ENCODE results near the gene HIVEP3.
A peak's percentile ranks its signal among the peaks of the same experiment; 100 is the strongest.

The HIVEP3 gene

DNA sequence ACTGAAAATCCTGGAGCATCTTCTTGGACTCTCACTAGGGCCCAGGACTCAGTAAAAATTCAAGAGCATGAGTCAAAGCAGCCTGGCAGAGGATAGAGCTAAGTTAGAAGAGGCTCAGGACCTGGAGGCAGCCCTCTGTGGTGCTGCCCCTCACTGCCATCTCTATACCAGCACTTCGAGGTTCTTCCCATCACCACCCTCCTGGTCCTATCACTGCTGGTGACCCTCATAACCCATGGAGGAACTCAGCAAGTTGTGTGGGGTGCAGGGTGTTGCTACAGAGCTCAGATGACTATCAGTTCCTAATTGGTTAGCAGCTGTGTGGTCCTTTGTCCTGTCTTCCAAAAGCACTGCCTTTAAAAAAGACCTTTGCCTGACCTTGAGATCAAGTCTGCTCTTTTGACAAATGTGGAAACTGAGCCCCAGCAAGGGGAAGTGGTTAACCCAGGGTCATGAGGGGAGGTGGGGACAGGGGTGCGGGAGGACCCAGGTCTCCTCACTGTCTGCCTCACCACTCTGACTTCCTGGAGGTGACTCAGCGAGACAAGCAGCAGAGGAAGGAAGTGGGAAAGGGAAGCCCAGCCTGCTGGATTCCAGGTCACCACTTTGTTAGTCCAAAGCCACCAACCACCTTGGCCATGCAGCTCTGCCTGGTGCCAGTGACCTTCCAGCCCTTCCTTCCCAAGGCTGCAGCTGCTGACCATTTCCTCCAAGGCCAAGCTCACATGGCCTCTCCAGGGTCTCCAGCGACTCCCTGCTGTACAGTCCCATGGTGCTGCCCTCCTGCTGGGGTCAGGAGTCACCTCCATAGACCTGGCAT lies 234.8 kb downstream of the HIVEP3 start:
- no peaks in the 10 kb centered on the region for H3K36me3 ChIP-seq (replicated peaks; ENCODE audit: insufficient read depth, low read length)
- no peak overlapping the region for H3K9ac ChIP-seq (ENCODE audit: low read length)
- no peak for TF ChIP-seq CTCF (IDR thresholded peaks at IDR 0.05; ENCODE audit: low read length)
- no peak for TF ChIP-seq EZH2phosphoT487 (IDR thresholded peaks at IDR 0.05; ENCODE audit: low read length)
- H3F3A ChIP-seq (ENCODE audit: insufficient read depth, low read length) = no peaks in the 10 kb centered on the region
- no peak for DNase-seq
- H3K9me2 ChIP-seq (replicated peaks; ENCODE audit: insufficient read depth, low read length) = no peaks in the 10 kb centered on the region
- H4K20me1 ChIP-seq (ENCODE audit: insufficient read depth, low read length) = no peaks in the 10 kb centered on the region
- H2AFZ ChIP-seq (ENCODE audit: low read length) = peak overlapping the region; percentile 33
- H3K79me2 ChIP-seq (ENCODE audit: low read length) = no peaks in the 10 kb centered on the region
- no peak overlapping the region for H3K27ac ChIP-seq (ENCODE audit: low read length)
- H3K4me2 ChIP-seq (ENCODE audit: low read depth, low read length) = peak overlapping the region; percentile 23; the same call in 1 of the 2 replicates
- H3K27me3 ChIP-seq (replicated peaks; ENCODE audit: insufficient read depth, low read length) = no peaks in the 10 kb centered on the region
- no peak overlapping the region for H3K4me3 ChIP-seq (ENCODE audit: low read length)
- peaks cover 30% of the 10 kb centered on the region for H3K4me1 ChIP-seq (ENCODE audit: low read length)
- no peaks in the 10 kb centered on the region for H3K9me3 ChIP-seq (replicated peaks; ENCODE audit: insufficient read depth, low read length)

- Histone ChIP-seq H3K79me2 (ENCODE audit: low read length) (no peaks in the 10 kb centered on the region), H3K4me3 (ENCODE audit: low read length) (no peak overlapping the region), H3K27ac (ENCODE audit: low read length) (no peak overlapping the region), H3K4me2 (ENCODE audit: low read depth, low read length) (no peak overlapping the region), H4K20me1 (ENCODE audit: insufficient read depth, low read length) (no peaks in the 10 kb centered on the region), H3F3A (ENCODE audit: insufficient read depth, low read length) (no peaks in the 10 kb centered on the region), H3K9ac (ENCODE audit: low read length) (no peak overlapping the region), H2AFZ (ENCODE audit: low read length) (no peak overlapping the region), H3K9me3 (replicated peaks; ENCODE audit: insufficient read depth, low read length) (no peaks in the 10 kb centered on the region), H3K4me1 (ENCODE audit: low read length) (peaks cover 38% of the 10 kb centered on the region), H3K36me3 (replicated peaks; ENCODE audit: insufficient read depth, low read length) (no peaks in the 10 kb centered on the region), H3K9me2 (replicated peaks; ENCODE audit: insufficient read depth, low read length) (no peaks in the 10 kb centered on the region), H3K27me3 (replicated peaks; ENCODE audit: insufficient read depth, low read length) (no peaks in the 10 kb centered on the region)
- TF ChIP-seq EZH2phosphoT487 (IDR thresholded peaks at IDR 0.05; ENCODE audit: low read length) = no peak
- no peak for TF ChIP-seq EZH2 (optimal IDR thresholded peaks at IDR 0.05; ENCODE audit: low read depth, low read length)
- no peak for TF ChIP-seq CTCF (IDR thresholded peaks at IDR 0.05; ENCODE audit: low read length)
- no peak for DNase-seq
Observed at GRCh38 chr1:41682845-41683625, 235.7 kb downstream of the HIVEP3 start.

DNA sequence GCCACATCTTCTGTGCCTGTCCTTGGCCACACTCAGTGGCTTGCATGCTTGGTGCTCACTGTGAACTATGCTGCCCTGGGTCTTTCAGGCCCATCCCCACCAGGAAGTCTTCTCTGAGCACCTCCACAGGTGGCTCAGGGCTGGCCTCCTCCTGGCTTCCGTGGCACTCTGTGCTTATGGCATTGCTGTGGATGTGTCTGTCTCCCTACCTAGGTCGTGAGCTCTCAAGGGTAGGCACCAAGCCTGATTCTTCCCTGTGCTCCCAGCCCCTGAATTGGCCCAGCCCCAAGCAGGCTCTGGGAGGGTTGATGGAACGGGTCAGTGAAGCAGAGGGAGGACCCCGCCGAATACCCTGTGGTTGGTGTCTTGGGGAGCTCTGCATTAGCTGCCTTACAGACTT lies 236.6 kb downstream of the HIVEP3 start:
- Histone ChIP-seq H3K79me2 (ENCODE audit: low read length) (no peaks in the 10 kb centered on the region), H2AFZ (ENCODE audit: low read length) (no peak overlapping the region)

More for the DNA sequence above, 236.6 kb downstream of the HIVEP3 start:
- H3K9ac ChIP-seq (ENCODE audit: low read length) = no peak overlapping the region
- no peak for DNase-seq
- H3K27me3 ChIP-seq (replicated peaks; ENCODE audit: insufficient read depth, low read length) = no peaks in the 10 kb centered on the region
- H4K20me1 ChIP-seq (ENCODE audit: insufficient read depth, low read length) = no peaks in the 10 kb centered on the region
- H3K4me1 ChIP-seq (ENCODE audit: low read length) = peaks cover 38% of the 10 kb centered on the region
- H3F3A ChIP-seq (ENCODE audit: insufficient read depth, low read length) = no peaks in the 10 kb centered on the region
- H3K4me3 ChIP-seq (ENCODE audit: low read length) = no peak overlapping the region
- H3K9me3 ChIP-seq (replicated peaks; ENCODE audit: insufficient read depth, low read length) = no peaks in the 10 kb centered on the region
- TF ChIP-seq EZH2 (optimal IDR thresholded peaks at IDR 0.05; ENCODE audit: low read depth, low read length) (no peak), CTCF (IDR thresholded peaks at IDR 0.05; ENCODE audit: low read length) (no peak), EZH2phosphoT487 (IDR thresholded peaks at IDR 0.05; ENCODE audit: low read length) (no peak)
- no peak overlapping the region for H3K27ac ChIP-seq (ENCODE audit: low read length)
- no peaks in the 10 kb centered on the region for H3K9me2 ChIP-seq (replicated peaks; ENCODE audit: insufficient read depth, low read length)
- H3K36me3 ChIP-seq (replicated peaks; ENCODE audit: insufficient read depth, low read length) = no peaks in the 10 kb centered on the region
- H3K4me2 ChIP-seq (ENCODE audit: low read depth, low read length) = no peak overlapping the region
